Muscle layer of duodenum (tissue), 2 donors: Measurements from ENCODE around the gene INO80C.

Experiments used
- H3K27ac ChIP-seq: one replicate; pipeline ENCODE4 v1.7.0; 2013; ENCODE audit warnings: mild to moderate bottlenecking, low read length
- H3K27me3 ChIP-seq: one replicate; pipeline ENCODE4 v1.7.0; 2013; ENCODE audit warnings: low read depth, mild to moderate bottlenecking, control low read depth, low read length
- H3K36me3 ChIP-seq, 2 donors: one replicate each; pipeline ENCODE4 v1.7.0; 2013; ENCODE audit warnings: low read length in 2 of 2, control low read depth in 1 of 2, mild to moderate bottlenecking in 1 of 2; ENCODE audit not compliant: insufficient read depth in 2 of 2, control insufficient read depth in 1 of 2
- H3K4me1 ChIP-seq, 2 donors: one replicate each; pipeline ENCODE4 v1.7.0; 2013; ENCODE audit warnings: low read length in 2 of 2, mild to moderate bottlenecking in 2 of 2, control low read depth in 1 of 2, moderate library complexity in 1 of 2; ENCODE audit not compliant: insufficient read depth in 2 of 2, control insufficient read depth in 1 of 2
- H3K4me3 ChIP-seq, 2 donors: one replicate each; pipeline ENCODE4 v1.7.0; 2013; ENCODE audit warnings: low read length in 2 of 2, low read depth in 1 of 2, mild to moderate bottlenecking in 1 of 2
- H3K9me3 ChIP-seq, 2 donors: one replicate each; pipeline ENCODE4 v1.7.0; 2013; ENCODE audit warnings: low read length in 2 of 2, control low read depth in 1 of 2, mild to moderate bottlenecking in 1 of 2; ENCODE audit not compliant: control insufficient read depth in 1 of 2
- donor health status: healthy.

INO80C gene

DNA sequence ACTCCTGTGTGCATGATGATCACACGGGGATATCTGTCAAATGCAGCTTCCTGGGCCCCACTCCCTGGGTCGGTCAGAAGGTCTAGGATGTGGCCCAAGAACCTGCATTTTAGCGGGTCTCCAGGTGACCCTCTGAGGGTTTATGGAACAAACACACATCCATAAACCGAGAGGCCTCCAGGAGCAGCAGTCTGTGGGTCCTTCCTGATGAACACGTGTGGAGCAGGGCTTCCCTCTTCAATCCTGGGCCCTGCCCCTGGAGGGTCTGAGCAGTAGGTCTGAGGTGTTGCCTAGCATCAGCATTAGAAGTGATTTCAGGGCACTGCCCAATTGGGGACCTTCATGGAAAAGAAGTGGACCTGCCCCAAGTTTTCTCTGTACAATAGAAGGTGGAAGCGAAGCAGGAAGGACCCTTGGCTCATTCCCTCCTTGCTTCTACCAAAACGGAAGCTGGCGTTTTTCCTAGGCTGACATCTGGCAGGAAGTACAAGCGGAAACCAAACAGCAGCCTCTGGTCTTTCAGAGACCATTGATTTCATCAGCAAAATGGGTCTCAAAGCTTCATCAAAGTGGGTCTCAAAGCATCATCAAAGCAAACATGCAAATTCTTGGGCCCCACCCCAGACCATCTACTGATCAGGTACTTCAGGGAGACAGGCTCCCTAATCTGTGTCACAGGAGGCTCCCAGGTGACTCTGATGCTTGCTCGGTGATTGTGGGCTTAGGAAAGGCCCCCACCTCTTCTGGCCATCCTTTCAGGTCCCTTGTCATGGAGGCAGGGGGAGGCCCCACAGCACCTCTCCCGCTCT lies 30.7 kb downstream of the INO80C start:
- Histone ChIP-seq H3K9me3 (no peaks in the 10 kb centered on the region), H3K4me3 (no peak overlapping the region), H3K27ac (no peak overlapping the region), H3K4me1 (no peaks in the 10 kb centered on the region), H3K36me3 (peaks cover 0 to 4% of the 10 kb centered on the region in 2 donors), H3K27me3 (no peaks in the 10 kb centered on the region)

DNA sequence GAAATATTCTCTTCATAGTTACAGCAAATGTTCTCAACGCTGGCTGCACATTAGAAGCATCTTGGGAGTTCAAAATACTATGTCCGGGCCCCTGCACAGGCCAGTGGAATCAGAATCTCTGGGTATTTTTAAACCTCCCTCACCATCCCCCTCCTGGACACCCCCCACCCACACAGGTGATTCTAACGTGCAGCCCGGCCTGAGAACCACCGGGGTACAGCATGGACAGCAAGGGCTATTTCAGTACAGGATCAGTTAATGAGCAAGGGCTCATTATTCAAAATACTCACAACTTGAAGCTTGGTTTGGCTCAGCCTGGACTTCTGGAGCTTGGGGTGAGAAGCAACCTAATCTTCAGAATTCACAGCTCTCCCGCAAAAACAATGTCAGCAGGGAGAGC lies 31.4 kb downstream of the INO80C start:
- Histone ChIP-seq H3K36me3 (peaks cover 0 to 4% of the 10 kb centered on the region in 2 donors), H3K27me3 (no peaks in the 10 kb centered on the region), H3K9me3 (no peaks in the 10 kb centered on the region), H3K4me3 (no peak overlapping the region), H3K27ac (no peak overlapping the region), H3K4me1 (peaks cover 0 to 6% of the 10 kb centered on the region in 2 donors)

DNA sequence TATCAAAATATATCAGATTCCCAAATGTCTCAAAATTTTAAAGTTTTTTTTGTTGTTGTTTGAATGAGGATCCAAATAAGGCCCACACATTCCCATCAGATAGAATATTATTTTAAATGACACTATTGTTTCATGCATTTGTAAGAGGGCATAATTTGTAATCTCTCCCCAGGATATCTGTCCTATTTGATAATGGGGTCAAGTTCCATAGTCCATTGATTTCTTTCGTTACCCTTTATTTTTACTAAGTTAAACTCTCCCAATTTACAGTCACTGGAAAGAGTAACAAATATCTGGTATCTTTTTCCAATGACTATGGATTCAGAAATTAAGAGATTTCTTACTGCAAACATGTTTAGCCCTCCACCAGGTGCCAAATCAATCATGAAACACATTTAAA lies 32.4 kb downstream of the INO80C start:
- Histone ChIP-seq H3K4me1 (peaks cover 0 to 15% of the 10 kb centered on the region in 2 donors), H3K36me3 (peaks cover 0 to 4% of the 10 kb centered on the region in 2 donors), H3K27me3 (no peaks in the 10 kb centered on the region), H3K4me3 (no peak overlapping the region), H3K9me3 (no peaks in the 10 kb centered on the region), H3K27ac (no peak overlapping the region)

DNA sequence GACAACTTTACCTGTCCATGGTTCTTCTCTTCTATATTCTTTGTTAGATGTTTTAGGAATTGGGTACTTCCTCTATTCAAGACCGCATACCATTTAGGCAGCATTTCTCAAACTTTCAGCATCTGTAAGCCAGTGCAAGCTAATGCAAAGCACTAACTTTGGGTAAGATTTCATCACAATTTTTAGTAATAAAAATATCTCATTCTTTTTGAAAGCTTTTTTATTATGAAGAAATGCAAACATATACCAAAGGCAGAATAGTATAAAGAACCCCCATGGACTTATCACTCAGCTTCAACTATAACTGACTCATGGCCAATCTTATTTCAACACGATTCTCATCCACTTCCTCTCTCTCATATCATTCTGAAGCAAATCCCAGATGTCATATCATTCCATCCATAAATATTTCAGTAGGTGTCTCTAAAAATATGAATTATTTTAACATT lies 32.9 kb downstream of the INO80C start:
- Histone ChIP-seq H3K4me3 (no peak overlapping the region), H3K9me3 (no peaks in the 10 kb centered on the region), H3K27me3 (no peaks in the 10 kb centered on the region), H3K36me3 (peaks cover 0 to 4% of the 10 kb centered on the region in 2 donors), H3K4me1 (peaks cover 0 to 16% of the 10 kb centered on the region in 2 donors), H3K27ac (no peak overlapping the region)

DNA sequence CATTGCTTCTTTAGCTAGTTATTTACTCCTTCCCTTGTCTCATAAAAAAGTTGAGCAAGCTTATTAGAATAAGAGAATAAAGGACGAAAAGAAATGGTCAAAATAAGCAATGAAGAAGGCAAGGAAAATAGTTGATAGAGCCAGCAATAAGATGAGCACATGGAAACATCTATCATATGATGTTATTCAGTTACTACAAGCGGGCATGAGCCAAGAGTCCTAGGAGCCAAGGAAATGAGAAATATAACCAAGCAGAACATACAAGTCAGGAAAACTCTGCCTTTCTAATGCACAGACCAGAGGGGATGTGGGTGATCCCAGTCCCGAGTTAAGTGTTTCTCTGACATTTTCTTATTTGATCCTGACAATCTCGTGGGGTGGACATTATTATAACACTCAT lies 33.9 kb downstream of the INO80C start:
- H3K9me3 ChIP-seq = no peaks in the 10 kb centered on the region
- H3K36me3 ChIP-seq = peaks cover 0 to 4% of the 10 kb centered on the region in 2 donors
- H3K4me3 ChIP-seq = no peak overlapping the region
- H3K4me1 ChIP-seq = peaks cover 4 to 16% of the 10 kb centered on the region in 2 donors
- H3K27me3 ChIP-seq = no peaks in the 10 kb centered on the region
- H3K27ac ChIP-seq = no peak overlapping the region

DNA sequence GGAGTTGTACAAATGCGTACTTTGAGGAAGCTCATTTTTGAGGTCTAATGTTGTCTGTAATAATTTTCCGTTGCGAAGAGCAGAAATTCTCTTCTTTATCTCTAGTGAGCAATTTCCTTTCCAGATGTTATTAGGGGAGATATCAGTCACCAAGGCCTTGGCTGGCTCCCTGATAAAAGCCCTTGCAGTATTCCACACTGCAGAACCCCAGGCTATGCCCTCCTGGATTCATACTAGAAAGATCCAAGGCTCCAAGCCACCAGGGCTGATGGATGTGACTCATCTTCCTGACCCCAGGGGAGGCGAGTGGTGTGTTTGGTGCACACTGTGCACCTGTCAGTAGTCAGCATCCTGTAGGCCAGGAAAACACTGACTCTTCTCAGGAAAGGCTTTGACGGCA lies 34.7 kb downstream of the INO80C start:
- Histone ChIP-seq H3K36me3 (no peaks in the 10 kb centered on the region), H3K27ac (no peak overlapping the region), H3K27me3 (no peaks in the 10 kb centered on the region), H3K4me1 (peaks cover 8 to 16% of the 10 kb centered on the region in 2 donors), H3K9me3 (no peaks in the 10 kb centered on the region), H3K4me3 (no peak overlapping the region)

DNA sequence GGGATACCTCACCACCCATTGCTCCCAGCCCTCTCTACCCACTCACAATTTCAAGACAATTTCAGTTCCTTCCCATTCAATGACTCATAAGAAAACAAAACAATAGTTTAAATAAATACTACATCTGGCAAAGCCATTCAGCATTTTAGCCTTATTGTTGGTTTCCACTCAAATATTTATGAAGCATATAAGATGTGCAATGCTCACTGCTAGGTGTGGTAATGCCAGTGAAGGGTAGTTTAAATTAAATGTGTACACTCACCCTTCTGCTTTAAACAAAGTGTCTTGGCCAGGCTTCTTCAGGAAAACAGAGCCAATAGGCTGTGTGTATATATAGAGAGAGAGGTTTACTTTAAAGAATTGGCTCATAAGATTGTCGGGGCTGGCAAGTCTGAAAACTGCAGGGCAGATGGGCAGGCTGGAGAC lies 37.0 kb downstream of the INO80C start:
- peaks cover 8 to 16% of the 10 kb centered on the region in 2 donors for H3K4me1 ChIP-seq
- no peaks in the 10 kb centered on the region for H3K36me3 ChIP-seq
- H3K27ac ChIP-seq = no peak overlapping the region

DNA sequence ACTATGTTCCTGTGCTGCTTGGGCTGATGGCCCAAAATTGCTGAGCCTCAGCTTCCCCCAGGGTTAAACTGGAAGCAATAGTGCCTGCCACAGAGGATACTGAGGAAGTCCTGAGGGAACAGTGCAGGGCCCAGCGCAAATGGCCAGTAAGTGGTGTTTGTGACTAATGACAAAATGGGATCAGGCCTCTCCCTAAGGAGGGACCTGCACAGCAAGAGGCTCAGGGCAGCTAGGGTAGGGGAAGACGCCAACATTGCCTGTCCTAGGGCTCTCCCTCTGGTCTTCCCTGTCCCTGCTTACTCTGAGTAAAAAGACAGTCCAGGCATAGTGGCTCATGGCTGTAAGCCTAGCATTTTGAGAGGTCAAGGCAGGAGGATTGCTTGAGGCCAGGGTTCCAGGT lies 37.8 kb downstream of the INO80C start:
- Histone ChIP-seq H3K9me3 (no peaks in the 10 kb centered on the region), H3K27me3 (no peaks in the 10 kb centered on the region), H3K36me3 (no peaks in the 10 kb centered on the region), H3K4me3 (no peak overlapping the region), H3K27ac (no peak overlapping the region), H3K4me1 (peaks cover 8 to 16% of the 10 kb centered on the region in 2 donors)

More for the DNA sequence above, 37.0 kb downstream of the INO80C start:
- Histone ChIP-seq H3K9me3 (no peaks in the 10 kb centered on the region), H3K4me3 (no peak overlapping the region), H3K27me3 (no peaks in the 10 kb centered on the region)

DNA sequence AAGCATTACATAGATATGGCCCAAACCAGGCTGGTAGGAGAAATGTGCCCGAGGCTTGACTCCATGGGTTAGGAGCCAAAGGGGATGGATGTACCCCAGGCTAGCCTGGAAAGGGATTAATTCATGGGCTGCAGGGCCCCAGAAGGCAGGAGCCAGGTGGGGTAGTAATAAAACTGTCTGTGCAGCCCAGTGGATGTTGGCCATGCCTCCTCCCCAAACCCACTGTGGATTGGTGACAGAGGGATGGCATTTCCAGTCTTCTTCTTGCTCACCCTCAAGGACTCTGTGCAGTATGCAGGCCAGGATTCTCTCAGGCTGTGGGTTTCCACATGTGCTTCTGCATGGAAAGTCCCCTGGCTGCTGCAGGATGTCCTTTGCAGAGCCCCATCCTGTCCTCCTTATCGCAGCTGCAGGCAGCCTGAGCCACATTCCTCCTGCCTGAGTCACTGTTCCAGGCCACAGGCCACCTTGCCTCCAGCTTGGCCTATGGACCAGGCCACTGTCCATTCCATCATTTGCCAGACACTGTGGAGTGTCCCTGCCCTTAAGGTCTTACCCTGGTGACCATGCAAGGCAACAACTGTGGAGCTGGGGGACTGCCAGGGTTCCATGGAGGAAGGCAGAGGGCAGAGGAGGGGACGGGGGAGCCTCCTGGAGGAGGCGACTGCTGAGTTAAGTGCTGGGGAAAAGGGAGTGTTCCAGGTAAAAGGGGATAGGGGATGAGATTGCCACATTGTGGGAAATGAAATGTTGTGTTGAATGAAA lies 38.9 kb downstream of the INO80C start:
- no peaks in the 10 kb centered on the region for H3K36me3 ChIP-seq

DNA sequence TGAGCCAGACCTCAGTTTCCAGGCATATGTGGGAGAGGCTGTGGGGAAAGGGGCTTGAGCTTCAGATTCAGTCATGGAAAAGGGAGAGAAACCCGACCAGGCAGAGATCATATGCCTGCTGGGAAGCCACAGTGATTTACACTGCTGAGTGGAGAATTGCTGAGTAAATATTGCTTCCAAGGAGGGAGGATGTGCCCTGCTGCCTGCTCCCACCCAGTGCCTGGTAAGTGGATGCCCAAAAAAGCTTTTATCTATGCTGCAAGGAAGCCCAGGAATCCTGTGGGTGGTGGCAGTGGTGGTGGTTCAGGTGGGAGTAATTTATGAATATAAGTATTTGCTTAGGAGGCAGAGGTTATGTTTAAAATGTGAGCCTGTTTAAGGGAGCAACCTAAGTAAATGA lies 39.5 kb downstream of the INO80C start:
- no peaks in the 10 kb centered on the region for H3K9me3 ChIP-seq
- no peaks in the 10 kb centered on the region for H3K27me3 ChIP-seq
- H3K4me1 ChIP-seq = peaks cover 8 to 16% of the 10 kb centered on the region in 2 donors
- no peak overlapping the region for H3K27ac ChIP-seq
- H3K4me3 ChIP-seq = no peak overlapping the region
- no peaks in the 10 kb centered on the region for H3K36me3 ChIP-seq

More for the DNA sequence above, 38.9 kb downstream of the INO80C start:
- H3K27ac ChIP-seq = peak overlapping the region; percentile 28
- H3K4me3 ChIP-seq = no peak overlapping the region
- no peaks in the 10 kb centered on the region for H3K27me3 ChIP-seq
- peaks cover 8 to 16% of the 10 kb centered on the region in 2 donors for H3K4me1 ChIP-seq
- H3K9me3 ChIP-seq = no peaks in the 10 kb centered on the region

DNA sequence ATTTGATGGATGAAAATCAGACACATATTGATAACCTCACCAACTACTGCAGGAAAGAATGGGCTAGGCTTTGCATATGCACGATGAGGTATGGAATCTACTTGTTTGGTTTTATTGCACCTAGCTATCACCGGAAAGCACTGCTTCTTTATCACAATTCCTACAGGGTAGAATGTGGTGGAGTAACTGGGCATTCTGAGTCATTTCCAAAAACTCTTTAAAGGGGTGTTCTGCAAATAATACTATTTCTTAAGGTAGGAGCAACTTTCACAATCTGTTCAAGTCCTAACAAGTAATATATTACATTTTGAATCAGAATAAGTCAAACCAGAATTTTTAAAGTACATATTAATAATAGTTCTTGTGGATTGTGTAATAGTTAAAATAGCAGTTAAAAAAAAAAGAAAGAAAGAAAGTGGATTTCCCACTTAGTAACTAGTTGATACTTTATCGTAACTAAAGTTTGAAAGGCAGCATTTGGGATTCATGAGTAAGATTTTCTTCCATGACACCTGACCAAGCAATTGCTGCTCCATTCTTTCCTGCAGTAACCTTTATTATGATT lies 40.5 kb downstream of the INO80C start:
- H3K27ac ChIP-seq = no peak overlapping the region

More for the DNA sequence above, 40.5 kb downstream of the INO80C start:
- Histone ChIP-seq H3K4me3 (no peak overlapping the region), H3K4me1 (peaks cover 8 to 16% of the 10 kb centered on the region in 2 donors), H3K9me3 (no peaks in the 10 kb centered on the region), H3K36me3 (no peaks in the 10 kb centered on the region), H3K27me3 (no peaks in the 10 kb centered on the region)
